Measurements from ENCODE around the gene KLHDC8A.
A peak's percentile ranks its signal among the peaks of the same experiment; 100 is the strongest.

Gene KLHDC8A

GRCh38 chr1:205319081-205320018, 37.4 kb downstream of the KLHDC8A start:
- DNase-seq (ENCODE audit: low read depth in 3 of 3) = peak in 1 of 3 donors; percentile 20

DNA sequence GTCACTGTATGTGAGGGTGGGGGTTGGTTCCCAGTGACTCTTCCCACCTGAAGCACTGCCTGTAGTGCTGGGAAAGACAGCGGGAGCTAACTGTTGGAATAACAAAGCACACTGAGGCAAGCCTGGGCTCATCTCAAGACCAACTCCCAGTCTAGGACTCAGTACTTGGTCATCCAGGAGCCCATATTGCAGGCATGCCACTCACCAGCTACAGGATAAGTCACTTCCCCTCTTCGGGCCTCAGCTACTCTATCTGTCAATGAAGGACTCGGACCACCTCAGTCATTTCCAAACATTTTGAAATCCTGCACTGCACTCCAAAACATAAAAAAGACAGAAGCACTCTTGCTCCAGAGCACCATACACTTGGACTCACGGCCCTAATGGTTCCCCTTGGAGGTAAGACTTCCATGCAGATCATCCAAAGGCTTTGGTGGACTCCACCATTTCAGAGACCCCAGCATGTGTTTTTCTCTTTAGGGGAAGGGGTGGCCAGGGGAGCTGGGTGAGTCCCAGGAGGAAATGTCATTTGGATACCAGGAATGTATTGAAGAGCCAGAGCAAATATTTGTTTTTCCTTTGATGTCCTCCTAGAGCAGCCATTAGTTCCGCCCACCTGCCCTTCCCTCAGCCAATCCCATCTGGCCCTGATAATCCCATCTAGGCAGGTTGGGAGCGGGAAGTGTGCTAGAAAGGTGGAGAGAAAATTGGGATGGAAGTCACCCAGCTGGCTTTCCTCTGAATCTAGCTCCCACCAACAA, 38.3 kb downstream of the KLHDC8A start:
- DNase-seq (ENCODE audit: low read depth in 3 of 3) = no peak

- no peak for DNase-seq (ENCODE audit: low read depth in 3 of 3)
Measured at GRCh38 chr1:205317311-205317917, 39.3 kb downstream of the KLHDC8A start.

DNA sequence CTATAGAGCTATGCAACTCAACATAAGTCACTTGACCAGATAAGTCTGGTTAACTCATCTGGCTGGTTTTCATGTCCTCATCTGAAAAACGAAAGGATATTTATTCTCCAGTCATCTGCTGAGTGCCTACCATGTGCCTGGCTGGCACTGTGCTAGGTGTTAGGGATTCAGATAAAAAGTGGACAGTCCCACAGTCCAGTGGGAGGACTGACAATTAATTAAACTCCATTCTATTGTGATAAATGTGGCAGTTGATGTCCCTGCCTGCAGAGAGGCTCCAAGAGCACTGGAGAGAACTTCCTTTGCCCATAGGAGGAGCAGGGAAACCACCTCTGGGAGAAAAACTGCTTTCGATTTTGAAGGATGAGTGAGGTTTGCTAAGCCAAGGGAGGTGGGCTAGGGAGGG, 40.6 kb downstream of the KLHDC8A start:
- DNase-seq (ENCODE audit: low read depth in 3 of 3) = no peak

DNA sequence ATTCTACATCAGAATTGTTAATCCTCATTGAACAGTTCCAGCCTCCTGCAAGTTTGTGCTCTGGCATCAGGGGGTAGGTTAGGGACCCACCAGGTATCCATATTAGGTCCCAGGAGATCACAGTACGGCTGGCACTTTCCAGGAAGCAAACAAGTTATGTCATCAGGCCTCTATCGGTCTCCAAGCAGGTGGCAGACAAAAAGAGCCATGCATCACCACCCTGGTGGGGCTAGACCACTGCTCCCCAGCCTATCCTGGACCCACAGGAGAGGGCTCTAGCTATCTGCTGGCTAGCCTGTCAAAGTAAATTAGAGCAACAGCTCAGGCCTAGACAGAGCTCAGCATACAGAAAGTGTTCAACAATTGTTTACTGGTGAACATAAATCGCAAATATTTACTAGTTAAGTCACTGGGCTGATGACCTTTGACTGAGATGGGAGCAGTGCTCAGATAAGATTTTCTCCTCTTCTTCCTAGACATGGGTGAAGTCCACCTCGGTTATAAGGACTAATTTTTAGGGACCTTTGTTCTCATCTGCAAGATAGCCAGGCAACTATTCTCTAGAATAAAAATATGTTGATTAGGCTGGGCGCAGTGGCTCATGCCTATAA, 41.6 kb downstream of the KLHDC8A start:
- DNase-seq (ENCODE audit: low read depth in 3 of 3) = no peak

- DNase-seq (ENCODE audit: low read depth in 3 of 3) = peak in 1 of 3 donors; percentile 25
Measured at GRCh38 chr1:205313563-205314308, 43.0 kb downstream of the KLHDC8A start.

- no peak for DNase-seq (ENCODE audit: low read depth in 3 of 3)
Measured at GRCh38 chr1:205312866-205313562, 43.7 kb downstream of the KLHDC8A start.

DNA sequence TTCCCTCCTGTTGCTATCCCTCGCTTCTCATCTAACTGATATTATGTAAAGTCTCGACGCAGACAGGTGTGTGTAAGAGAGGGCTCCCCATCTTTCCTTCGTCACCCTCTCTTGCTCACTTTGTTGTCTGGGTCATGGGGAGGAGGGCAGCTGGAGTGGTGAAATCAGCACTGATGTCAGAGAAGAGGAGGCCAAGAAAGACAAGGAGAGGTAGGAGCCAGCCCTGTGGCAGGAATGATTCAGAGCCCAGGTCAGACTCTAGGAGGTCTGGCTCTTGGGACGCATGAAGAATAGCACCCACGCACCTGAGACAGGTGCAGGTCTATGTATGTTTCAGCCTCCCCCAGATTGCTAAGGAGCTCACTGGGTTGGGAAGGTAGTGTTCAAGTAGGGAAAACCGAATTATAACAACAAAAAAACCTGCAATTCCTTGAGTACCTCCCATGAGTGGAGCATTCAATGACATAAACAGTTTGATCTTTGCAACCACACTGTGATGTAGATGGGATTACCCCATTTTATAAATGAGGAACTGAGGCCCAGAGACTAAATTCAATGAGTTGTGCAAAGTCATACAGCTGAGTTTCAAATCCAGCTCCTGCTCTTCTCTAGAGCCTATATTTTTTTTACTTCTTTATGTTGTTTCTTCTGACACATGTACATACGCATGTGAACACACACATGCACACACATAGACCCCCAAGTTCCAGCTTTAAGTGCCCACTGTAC, 45.6 kb downstream of the KLHDC8A start:
- DNase-seq (ENCODE audit: low read depth in 3 of 3) = no peak

- no peak for DNase-seq (ENCODE audit: low read depth in 3 of 3)
Measured at GRCh38 chr1:205309741-205310140, 47.0 kb downstream of the KLHDC8A start.

DNA sequence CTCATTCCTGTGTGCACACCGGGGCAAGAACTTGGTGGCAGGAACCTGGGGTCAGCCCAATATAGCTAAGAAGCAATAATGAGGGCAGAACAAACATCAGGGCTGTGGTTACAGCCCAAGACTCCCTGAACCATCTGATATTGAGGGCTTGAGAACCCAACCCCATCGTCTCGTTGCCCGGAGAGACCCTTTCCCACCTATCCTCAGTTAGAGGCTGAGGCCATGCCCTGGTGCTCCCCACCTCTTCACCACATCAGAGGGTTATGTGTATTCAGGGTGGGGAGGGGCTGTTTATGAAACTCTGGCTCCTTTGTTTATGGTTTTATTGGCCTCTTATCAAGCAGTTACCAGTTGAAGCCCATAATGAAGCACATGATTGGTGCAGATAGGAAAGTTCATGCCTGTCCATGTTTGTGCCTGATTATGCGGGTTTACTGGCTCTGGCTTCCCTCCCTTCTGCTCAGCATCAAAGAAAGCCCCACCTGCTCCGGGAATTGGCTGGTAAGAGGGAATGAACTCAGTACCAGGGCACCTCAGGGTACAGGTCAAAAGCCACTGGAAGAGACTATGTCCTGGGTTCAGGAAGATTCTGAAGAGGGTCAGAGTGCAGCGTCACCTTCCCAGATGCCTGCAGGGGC, 49.7 kb downstream of the KLHDC8A start:
- DNase-seq (ENCODE audit: low read depth in 3 of 3) = no peak

- no peak for DNase-seq (ENCODE audit: low read depth in 3 of 3)
Measured at GRCh38 chr1:205304695-205305070, 52.0 kb downstream of the KLHDC8A start.

- no peak for DNase-seq (ENCODE audit: low read depth in 3 of 3)
Measured at GRCh38 chr1:205304046-205304694, 52.6 kb downstream of the KLHDC8A start.

- DNase-seq (ENCODE audit: low read depth in 3 of 3) = no peak
Measured at GRCh38 chr1:205303247-205303888, 53.4 kb downstream of the KLHDC8A start.

- DNase-seq (ENCODE audit: low read depth in 3 of 3) = no peak
Measured at GRCh38 chr1:205301842-205302588, 54.7 kb downstream of the KLHDC8A start.

DNA sequence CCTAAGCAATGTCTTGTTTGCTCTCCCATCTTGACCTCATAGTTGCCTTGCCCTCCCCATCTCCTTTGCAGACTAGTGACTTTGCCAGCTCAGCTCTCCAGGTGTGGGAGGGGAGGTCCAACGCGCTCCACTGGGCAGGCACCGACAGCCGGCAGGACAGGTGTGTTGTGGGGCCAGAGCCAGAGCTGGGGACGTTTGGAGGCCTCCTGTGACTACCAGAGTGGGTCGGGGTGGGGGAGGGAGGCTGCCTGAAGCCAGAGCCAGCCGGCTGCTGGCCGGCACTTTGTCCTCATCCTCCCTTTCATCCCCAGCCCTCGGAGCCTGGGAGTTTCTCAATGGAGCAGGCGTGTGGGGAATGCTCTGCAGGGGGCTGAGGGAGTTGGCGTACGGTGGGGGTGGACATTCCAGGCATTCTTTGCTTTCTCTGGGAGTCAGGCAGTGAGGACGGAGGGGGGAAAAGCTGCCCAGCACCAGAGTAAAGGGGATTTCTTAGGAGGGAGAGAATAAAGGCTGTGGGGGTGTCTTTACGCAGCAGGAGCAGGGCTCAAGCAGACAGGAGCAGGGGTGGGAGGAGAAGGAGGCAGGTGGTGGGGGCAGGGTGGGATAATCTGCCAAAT, 55.4 kb downstream of the KLHDC8A start:
- no peak for DNase-seq (ENCODE audit: low read depth in 3 of 3)

- no peak for DNase-seq (ENCODE audit: low read depth in 3 of 3)
Measured at GRCh38 chr1:205300149-205300548, 56.6 kb downstream of the KLHDC8A start.

All from stimulated activated CD4-positive, alpha-beta T cell treated with anti-CD3 and anti-CD28 coated beads, TNF-alpha, amount 100 ng/mL, for 48 hours (primary cell).